Uterus (tissue), 4 donors: ENCODE results near the gene TTLL9. TPM values are rescaled to one million over a fixed set of nuclear protein-coding genes. Genes with fewer than 3 reads are reported as not detected.

Experiments used
- DNase-seq, 2 donors: peaks; one replicate each; pipeline ENCODE4 v3.0.0-alpha.2; 2019 to 2020
- H3K27ac ChIP-seq, 2 donors: fragments of 200-600 bp; sonication (generic); 1 replicate in 1 of 2; 2 replicates in 1 of 2; pipeline ENCODE4 v1.5.1; 2016 to 2018
- H3K27me3 ChIP-seq, 2 donors: fragments of 200-600 bp; sonication (generic); one replicate each; pipeline ENCODE4 v1.5.1; 2018 to 2019; ENCODE audit warnings: control low read depth in 1 of 2
- H3K36me3 ChIP-seq, 2 donors: fragments of 200-600 bp; sonication (generic); one replicate each; pipeline ENCODE4 v1.5.1; 2019; ENCODE audit warnings: control low read depth in 1 of 2
- H3K4me1 ChIP-seq, 2 donors: fragments of 200-600 bp; sonication (generic); one replicate each; pipeline ENCODE4 v1.5.1; 2018 to 2019; ENCODE audit warnings: control low read depth in 1 of 2
- H3K4me3 ChIP-seq, 2 donors: fragments of 200-600 bp; sonication (generic); 1 replicate in 1 of 2; 2 replicates in 1 of 2; pipeline ENCODE4 v1.5.1; 2018 to 2019; ENCODE audit warnings: mild to moderate bottlenecking in 1 of 2
- H3K9me3 ChIP-seq, 2 donors: fragments of 200-600 bp; sonication (generic); one replicate each; pipeline ENCODE4 v1.5.1; 2019; ENCODE audit warnings: control low read depth in 1 of 2
- CTCF ChIP-seq, 4 experiments: fragments of 200-600 bp in 2 of 4; fragments of 450-650 bp in 2 of 4; sonication (generic) in 2 of 4; IDR thresholded peaks; one replicate each; pipeline ENCODE4 v1.5.1; 2016 to 2019; ENCODE audit warnings: antibody characterized with exemption in 4 of 4, mild to moderate bottlenecking in 2 of 4, moderate library complexity in 1 of 4
- POLR2A ChIP-seq, 2 donors: fragments of 450-650 bp; IDR thresholded peaks; one replicate each; pipeline ENCODE4 v1.6.1; 2016; ENCODE audit warnings: antibody characterized with exemption in 2 of 2, mild to moderate bottlenecking in 1 of 2, moderate library complexity in 1 of 2
- intact Hi-C: fragments of 100-400 bp; cut with DNase I; formaldehyde crosslinking; loops from one replicate; pipeline ENCODE4 v1.15.1; 2023; ENCODE audit warnings: low total_unique reads
- total RNA-seq, 4 donors: library from RNA; depleted of rRNA in 3 of 4; stranded (reverse); fragments of >200 nt in 3 of 4; gene quantifications; one replicate each; pipeline versions ENCODE4 v1.1.0 to v1.2.4, GENCODE V29; 2014 to 2023
- donor health status: DM: yes; HTN: yes; CAD: no.

Gene TTLL9
- total RNA-seq, 4 donors from 2014 or later: under 0.01 to 2.9 (median 0.91) TPM; not detected in 1

- Histone ChIP-seq H3K36me3 (no peaks in the 10 kb centered on the region), H3K4me3 (no peak overlapping the region), H3K4me1 (no peaks in the 10 kb centered on the region), H3K9me3 (no peaks in the 10 kb centered on the region), H3K27ac (no peak overlapping the region), H3K27me3 (no peaks in the 10 kb centered on the region)
- intact Hi-C loops: no loop called here
- no peak for TF ChIP-seq CTCF (IDR thresholded peaks at IDR 0.05)
- no peak for DNase-seq
Measured at GRCh38 chr20:31903627-31904386, 33.4 kb downstream of the TTLL9 start.

DNA sequence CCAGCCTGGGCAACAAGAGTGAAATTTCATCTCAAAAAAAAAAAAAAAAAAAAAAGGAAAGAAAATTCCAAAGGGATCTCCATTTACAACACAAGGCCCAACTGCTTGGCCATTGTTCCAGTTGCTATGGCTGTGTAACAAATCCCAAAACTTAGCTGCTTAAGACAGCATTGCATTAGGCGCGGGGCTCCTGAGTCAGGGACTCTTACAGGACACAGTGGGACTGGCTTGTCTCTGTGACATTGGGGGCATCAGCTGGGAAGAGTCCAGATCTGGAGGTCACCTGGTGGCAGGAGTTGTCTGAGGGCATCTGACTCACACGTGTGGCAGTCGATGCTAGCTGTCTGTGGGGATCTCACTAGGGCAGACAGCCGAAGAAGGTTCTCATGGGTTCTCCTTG is 35.6 kb downstream of the TTLL9 start:
- Histone ChIP-seq H3K4me1 (no peaks in the 10 kb centered on the region), H3K4me3 (no peak overlapping the region), H3K36me3 (no peaks in the 10 kb centered on the region), H3K9me3 (no peaks in the 10 kb centered on the region), H3K27ac (no peak overlapping the region), H3K27me3 (no peaks in the 10 kb centered on the region)
- no peak for DNase-seq
- TF ChIP-seq CTCF (IDR thresholded peaks at IDR 0.05) (no peak), POLR2A (IDR thresholded peaks at IDR 0.05) (no peak)
- intact Hi-C loops: no loop called here

- Histone ChIP-seq H3K9me3 (no peaks in the 10 kb centered on the region), H3K27me3 (no peaks in the 10 kb centered on the region), H3K4me1 (no peaks in the 10 kb centered on the region), H3K4me3 (no peak overlapping the region), H3K36me3 (no peaks in the 10 kb centered on the region), H3K27ac (no peak overlapping the region)
- intact Hi-C loops: no loop called here
- TF ChIP-seq CTCF (IDR thresholded peaks at IDR 0.05) (no peak), POLR2A (IDR thresholded peaks at IDR 0.05) (no peak)
- no peak for DNase-seq
Measured at GRCh38 chr20:31907046-31907445, 36.6 kb downstream of the TTLL9 start.

DNA sequence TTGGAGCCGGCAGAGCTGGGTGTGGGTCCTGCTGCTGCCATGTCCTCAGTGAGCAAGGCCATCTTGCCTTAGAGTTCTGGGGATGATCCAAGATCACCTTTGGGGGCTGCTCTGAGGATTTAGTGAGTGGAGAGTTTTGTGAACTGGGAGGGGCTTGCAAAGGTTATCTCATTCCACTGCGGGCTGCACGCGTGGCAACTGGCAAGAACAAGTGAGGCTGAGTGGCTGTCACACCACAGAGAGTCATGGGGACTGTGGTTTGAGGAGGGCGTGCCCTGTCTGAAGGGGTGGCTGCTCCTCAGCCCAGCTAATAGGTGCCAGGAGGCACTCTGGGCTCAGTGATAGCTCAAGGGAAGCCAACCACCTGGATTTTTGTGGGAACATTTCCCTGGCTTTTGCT is 37.6 kb downstream of the TTLL9 start:
- TF ChIP-seq POLR2A (IDR thresholded peaks at IDR 0.05) (no peak), CTCF (IDR thresholded peaks at IDR 0.05) (no peak)
- intact Hi-C loops: no loop called here
- no peaks in the 10 kb centered on the region for H3K4me1 ChIP-seq
- no peaks in the 10 kb centered on the region for H3K36me3 ChIP-seq
- no peaks in the 10 kb centered on the region for H3K9me3 ChIP-seq
- no peak overlapping the region for H3K4me3 ChIP-seq
- no peak overlapping the region for H3K27ac ChIP-seq
- H3K27me3 ChIP-seq: no peaks in the 10 kb centered on the region
- no peak for DNase-seq

DNA sequence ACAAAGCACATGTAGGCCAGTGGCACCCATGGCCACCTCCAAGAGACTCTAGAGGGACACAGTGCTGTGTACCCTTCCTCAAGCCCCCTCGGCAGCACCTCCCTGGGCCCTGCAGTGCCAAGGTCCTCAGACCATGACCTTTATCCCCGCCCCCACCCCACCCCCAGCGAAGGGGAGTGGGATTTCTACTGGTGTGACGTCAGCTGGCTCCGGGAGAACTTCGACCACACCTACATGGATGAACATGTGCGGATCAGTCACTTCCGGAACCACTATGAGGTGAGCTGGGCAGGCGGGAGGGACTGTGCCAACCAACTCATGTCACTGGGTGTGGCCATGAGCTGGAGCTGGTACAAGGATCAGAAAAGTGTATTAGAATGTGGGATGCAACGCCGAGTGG is 38.0 kb downstream of the TTLL9 start:
- Histone ChIP-seq H3K36me3 (no peaks in the 10 kb centered on the region), H3K27ac (no peak overlapping the region), H3K4me1 (no peaks in the 10 kb centered on the region), H3K27me3 (no peaks in the 10 kb centered on the region), H3K9me3 (no peaks in the 10 kb centered on the region), H3K4me3 (no peak overlapping the region)
- intact Hi-C loops: no loop called here
- no peak for TF ChIP-seq POLR2A (IDR thresholded peaks at IDR 0.05)
- TF ChIP-seq CTCF (IDR thresholded peaks at IDR 0.05): no peak
- DNase-seq: no peak
